Stimulated activated CD8-positive, alpha-beta memory T cell treated with anti-CD3 and anti-CD28 coated beads, Interleukin-2, amount 100 ng/mL, for 48 hours (primary cell): Measurements from ENCODE around the gene C1orf74.
"Not testable (repeated sequence)": the region's sequence is repeated elsewhere in the genome, so short reads cannot be mapped to it uniquely, and the experiment has no call there.

ENCODE experiments used
- DNase-seq, 2 donors: peaks; one replicate each; pipeline ENCODE4 v3.0.0-alpha.2; 2020; ENCODE audit warnings: low read depth in 2 of 2

Gene C1orf74

GRCh38 chr1:209805875-209806760 is 21.8 kb upstream of the C1orf74 start, which contains the start of gene IRF6:
TSS of gene IRF6 (minus strand) at chr1:209806142. CDS start at chr1:209801413, 4,729 bp downstream.
- peak; percentile 61 for DNase-seq

GRCh38 chr1:209805341-209805781 is 21.0 kb upstream of the C1orf74 start:
- DNase-seq: no peak

GRCh38 chr1:209803568-209803967 is 19.2 kb upstream of the C1orf74 start:
- no peak for DNase-seq

GRCh38 chr1:209802780-209803152 is 18.4 kb upstream of the C1orf74 start:
- DNase-seq: no peak

GRCh38 chr1:209802117-209802779 is 17.9 kb upstream of the C1orf74 start:
- DNase-seq: no peak

GRCh38 chr1:209800984-209801834 is 16.9 kb upstream of the C1orf74 start:
- DNase-seq: no peak

- no peak for DNase-seq
Observed at GRCh38 chr1:209797978-209798639, 13.8 kb upstream of the C1orf74 start.

GRCh38 chr1:209793711-209794110 is 9.4 kb upstream of the C1orf74 start:
- not testable (repeated sequence) for DNase-seq

- DNase-seq: no peak
Observed at GRCh38 chr1:209791920-209792319, 7.6 kb upstream of the C1orf74 start.

GRCh38 chr1:209790286-209791193 is 6.2 kb upstream of the C1orf74 start:
- DNase-seq: no peak

GRCh38 chr1:209789245-209789644 is 4.9 kb upstream of the C1orf74 start:
- DNase-seq: no peak

GRCh38 chr1:209787551-209787950 is 3.2 kb upstream of the C1orf74 start:
- no peak for DNase-seq

GRCh38 chr1:209786146-209786545 is 1.8 kb upstream of the C1orf74 start:
- no peak for DNase-seq

- DNase-seq: no peak
Observed at GRCh38 chr1:209785592-209785991, 1.2 kb upstream of the C1orf74 start.

- DNase-seq: no peak
Observed at GRCh38 chr1:209783386-209783785, 973 bp downstream of the C1orf74 start.

GRCh38 chr1:209780268-209780667 is 4.1 kb downstream of the C1orf74 start:
- DNase-seq: no peak

GRCh38 chr1:209778102-209778501 is 6.3 kb downstream of the C1orf74 start:
- no peak for DNase-seq

- DNase-seq: no peak
Observed at GRCh38 chr1:209777587-209777986, 6.8 kb downstream of the C1orf74 start.

GRCh38 chr1:209775678-209776077 is 8.7 kb downstream of the C1orf74 start:
- no peak for DNase-seq

- DNase-seq: no peak
Observed at GRCh38 chr1:209774592-209774991, 9.8 kb downstream of the C1orf74 start.
